ENCODE data around the gene ANTXR1.

Gene ANTXR1

DNA sequence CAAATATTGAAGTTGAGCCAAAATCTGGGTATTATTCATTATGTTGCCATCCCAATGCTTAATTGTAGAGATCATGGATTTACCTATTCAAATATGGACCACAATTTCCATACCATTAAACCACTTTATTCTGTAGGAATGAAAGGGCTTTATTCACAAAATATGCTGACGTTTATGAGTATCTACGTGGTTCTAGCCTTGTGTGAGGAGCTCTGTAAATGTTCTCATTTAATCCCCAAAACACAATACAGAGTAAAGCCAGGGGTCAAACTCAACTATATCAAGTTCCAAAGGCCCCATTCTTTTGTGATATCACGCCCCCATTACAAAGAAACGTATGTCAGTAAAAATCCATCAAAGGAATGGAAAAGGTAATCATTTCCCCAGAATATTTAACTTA, 61.9 kb downstream of the ANTXR1 start:
- no peak for DNase-seq (ENCODE audit: low read depth)

- no peak for DNase-seq (ENCODE audit: low read depth)
These were observed 62.5 kb downstream of the ANTXR1 start for GRCh38 chr2:69075486-69075885.

DNA sequence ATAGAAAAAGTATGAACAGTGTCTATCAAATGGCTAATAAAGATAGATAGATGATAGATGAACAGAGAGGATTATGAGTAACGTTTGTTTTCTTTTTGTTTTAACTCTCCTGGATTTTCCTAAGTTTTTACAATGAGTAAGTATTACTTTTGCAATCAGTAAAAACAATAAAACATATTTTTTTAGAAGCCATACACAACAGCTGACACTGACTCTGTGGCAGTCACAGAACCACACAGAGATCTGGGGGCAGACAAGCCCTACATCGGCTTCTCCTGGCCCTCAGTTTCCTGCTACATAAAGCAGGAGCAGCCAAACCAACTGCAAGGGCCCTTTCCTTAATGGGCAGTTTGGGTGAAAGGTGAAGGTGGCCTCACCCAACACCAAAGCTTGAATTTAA, 63.6 kb downstream of the ANTXR1 start:
- DNase-seq (ENCODE audit: low read depth): no peak

- no peak for DNase-seq (ENCODE audit: low read depth)
These were observed 64.4 kb downstream of the ANTXR1 start for GRCh38 chr2:69077252-69077950.

- no peak for DNase-seq (ENCODE audit: low read depth)
These were observed 67.1 kb downstream of the ANTXR1 start for GRCh38 chr2:69080071-69080470.

DNA sequence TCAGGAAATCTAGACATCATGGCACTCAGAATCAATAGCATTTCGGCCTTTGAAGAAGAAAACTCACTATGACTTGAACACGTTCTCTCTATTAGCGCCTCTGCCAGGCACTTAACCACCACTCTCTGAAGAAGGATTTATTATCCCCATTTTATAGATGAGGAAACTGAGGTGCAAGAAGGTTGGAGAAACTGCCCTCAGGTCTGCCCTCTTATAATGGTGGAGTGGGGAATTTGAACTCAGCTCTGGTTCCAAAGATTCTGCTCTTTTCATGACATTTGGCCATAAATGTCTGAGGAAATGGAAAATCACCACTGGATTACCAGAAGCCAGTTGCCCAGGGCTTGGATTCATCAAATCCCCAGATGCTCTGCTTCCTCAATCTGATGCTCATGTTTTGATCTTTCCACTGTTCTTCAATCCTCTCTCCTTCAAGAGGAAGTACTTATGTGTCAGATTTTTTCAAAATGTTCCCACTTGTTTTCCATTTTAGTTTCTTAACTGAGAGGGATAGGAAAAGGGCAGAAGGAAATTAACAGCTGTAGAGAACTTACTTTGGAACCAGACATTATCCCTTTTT, 68.1 kb downstream of the ANTXR1 start:
- no peak for DNase-seq (ENCODE audit: low read depth)

GRCh38 chr2:69081757-69082156, 68.8 kb downstream of the ANTXR1 start:
- no peak for DNase-seq (ENCODE audit: low read depth)

- no peak for DNase-seq (ENCODE audit: low read depth)
These were observed 69.5 kb downstream of the ANTXR1 start for GRCh38 chr2:69082430-69082997.

DNA sequence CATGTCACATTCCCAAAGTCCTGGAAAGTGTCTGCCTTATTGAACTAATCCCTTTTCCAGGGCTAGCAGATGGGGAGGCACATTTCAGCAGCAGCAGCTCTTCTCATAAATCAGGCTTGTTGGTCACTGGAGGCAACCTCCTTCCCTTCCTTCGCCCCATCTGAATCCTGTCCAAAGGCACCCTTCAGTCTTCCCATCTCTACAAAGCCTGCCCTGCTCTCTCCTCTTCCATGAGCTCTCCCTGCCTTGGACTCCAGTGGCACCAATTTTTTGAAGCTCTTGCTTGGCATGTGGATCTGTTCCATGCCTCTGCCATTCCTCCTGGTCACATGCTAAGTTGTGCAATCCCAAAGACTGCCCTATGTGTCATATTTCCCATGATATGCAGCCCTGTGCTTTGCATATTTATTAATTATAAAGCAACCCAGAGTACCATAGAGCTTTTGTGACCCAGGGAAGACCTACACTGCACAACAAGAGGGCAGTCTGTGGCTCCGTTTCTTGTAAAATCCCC, 70.3 kb downstream of the ANTXR1 start:
- DNase-seq (ENCODE audit: low read depth): no peak

- DNase-seq (ENCODE audit: low read depth): no peak
These were observed 71.5 kb downstream of the ANTXR1 start for GRCh38 chr2:69084492-69084891.

DNA sequence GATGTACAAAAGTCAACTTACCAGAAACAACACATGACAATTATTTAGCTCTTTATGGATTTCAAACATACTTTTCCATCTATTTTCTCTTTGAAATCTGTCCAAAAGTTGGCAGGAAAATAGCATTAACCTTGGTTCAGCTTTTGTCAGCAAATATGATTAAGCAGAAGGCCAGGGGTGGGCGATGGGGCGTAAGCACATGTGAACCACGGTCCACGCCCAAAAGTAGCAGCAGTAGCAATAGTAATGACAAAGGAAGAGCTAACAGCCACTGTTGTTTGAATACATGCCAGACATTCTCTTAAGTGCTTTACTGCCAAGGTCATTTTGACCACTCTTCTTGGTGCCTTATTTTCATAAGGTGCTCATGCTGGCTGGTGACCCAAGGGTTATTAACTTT, 73.5 kb downstream of the ANTXR1 start:
- DNase-seq (ENCODE audit: low read depth): no peak

GRCh38 chr2:69087211-69087911, 74.4 kb downstream of the ANTXR1 start:
- DNase-seq (ENCODE audit: low read depth): no peak

DNA sequence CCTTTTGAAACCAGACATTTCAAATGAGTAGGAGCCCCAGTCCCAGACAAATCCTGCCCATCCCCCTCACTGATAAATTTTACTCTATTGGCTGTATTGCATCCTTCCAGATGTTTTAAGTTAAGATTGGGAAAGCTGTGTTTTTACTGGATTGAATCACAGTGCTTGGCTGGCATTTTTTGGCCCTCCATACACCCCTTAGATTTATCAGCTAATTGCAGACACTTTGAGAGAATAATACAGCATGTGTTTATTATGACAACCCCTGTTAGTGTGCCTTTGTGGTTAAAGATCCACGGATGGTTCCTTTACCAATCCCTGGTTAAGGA, 74.9 kb downstream of the ANTXR1 start:
- no peak for DNase-seq (ENCODE audit: low read depth)

- no peak for DNase-seq (ENCODE audit: low read depth)
These were observed 75.5 kb downstream of the ANTXR1 start for GRCh38 chr2:69088466-69088865.

DNA sequence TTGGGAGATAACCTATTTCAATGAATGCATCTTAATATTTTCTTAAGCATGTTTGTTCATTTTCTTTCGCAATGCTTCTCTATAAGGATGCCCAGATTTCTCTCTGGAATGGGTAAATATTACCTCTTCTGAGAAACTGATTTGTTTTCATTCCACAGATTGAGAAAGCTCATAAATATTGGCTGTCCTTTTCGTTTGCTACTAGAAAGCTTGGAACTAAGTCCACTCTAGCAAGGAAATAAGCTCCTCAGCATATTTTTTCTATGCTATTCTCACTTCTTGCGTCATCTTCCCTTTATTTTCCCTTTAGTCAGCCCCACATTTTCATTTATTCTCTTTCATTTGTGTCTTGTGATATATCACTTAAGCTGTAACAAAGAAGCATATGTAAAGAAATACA, 76.3 kb downstream of the ANTXR1 start:
- no peak for DNase-seq (ENCODE audit: low read depth)

DNA sequence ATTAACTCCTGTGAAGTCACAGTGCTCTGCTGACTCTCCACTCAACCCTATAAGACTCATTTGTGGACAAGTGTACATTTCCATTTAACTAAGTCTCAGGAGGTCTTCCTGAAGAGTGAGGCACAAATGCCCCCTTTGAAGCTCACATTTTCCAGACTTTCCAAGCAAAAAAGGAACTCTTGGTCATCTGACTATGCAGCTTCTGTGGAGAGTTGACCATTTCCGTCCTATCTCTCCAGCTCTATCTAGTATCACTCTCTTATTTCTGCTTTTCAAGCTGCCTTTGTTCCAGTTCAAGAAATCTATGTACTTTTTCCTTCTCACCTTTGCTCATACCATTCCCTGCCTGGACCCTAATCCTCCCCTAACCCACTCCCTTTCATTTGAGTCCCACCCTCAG, 77.0 kb downstream of the ANTXR1 start:
- no peak for DNase-seq (ENCODE audit: low read depth)

- no peak for DNase-seq (ENCODE audit: low read depth)
These were observed 77.8 kb downstream of the ANTXR1 start for GRCh38 chr2:69090820-69091219.

DNA sequence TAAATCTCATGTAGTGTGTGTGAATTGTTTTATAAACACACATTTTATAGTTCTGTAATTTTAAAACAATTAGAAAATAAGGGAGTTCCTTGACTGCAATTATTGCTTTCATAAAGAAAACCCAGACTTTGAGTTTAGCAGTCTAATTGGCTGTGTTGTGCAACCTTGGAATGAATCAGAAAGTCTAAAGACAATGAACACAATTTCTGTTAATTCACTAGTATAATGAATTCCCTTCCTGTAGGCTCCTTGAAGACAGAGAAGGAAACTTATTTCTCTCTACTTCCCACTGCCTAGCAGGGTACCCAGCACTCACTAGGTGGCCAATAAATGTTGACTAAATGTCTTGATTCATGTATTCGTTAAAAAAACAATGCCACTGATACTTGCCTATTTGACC, 79.9 kb downstream of the ANTXR1 start:
- no peak for DNase-seq (ENCODE audit: low read depth)

DNA sequence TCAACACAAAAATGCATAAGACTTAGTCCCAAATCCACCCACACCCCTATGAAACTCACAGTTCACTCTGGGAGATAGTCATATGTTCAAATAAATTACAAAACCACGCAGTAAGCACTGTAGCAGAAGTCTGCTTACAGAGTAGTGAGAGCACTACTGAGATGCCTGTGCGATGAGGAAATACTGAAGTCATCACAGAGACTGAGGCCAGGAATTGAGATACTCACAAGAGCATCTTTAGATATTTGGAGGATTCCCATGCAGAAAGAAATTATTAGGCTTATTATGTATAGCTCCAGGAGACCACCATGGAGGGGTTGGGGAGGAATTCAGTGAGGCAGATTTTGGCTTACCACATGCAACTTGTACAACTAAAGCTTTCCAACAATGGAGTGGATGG, 82.3 kb downstream of the ANTXR1 start:
- no peak for DNase-seq (ENCODE audit: low read depth)

DNA sequence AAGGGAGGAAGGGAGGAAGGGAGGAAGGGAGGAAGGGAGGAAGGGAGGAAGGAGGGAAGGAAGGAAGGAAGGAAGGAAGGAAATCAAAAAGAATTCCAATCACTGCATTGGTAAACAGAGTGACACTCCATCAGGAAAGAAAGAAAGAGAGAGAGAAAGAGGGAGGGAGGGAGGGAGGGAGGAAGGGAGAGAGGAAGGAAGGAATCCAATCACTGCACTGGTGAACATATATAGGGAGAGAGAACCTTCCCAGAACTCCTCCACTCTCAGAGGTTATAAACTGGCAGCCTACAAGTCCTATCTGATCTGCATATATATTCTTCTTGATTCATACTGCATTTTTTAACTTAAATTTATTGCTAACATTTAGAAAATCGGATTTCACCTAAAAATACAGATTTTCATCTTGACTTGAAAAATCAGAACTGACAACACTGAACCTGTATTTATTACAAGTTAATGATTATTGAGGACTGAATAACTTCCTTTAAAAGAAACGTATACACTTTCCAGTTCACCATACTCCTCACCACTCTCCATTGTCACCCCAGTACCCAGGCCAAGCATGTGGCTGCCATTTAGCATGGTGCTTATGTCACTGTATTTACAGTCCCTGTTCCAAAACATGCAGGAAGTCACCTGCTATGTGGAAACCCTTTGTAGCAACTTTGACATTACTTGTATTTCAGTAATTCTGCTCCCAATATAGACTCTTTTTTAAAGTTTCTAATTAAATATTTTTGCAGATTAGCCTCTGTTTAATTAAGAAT, 83.5 kb downstream of the ANTXR1 start:
- DNase-seq (ENCODE audit: low read depth): no peak

- DNase-seq (ENCODE audit: low read depth): no peak
These were observed 84.2 kb downstream of the ANTXR1 start for GRCh38 chr2:69097148-69097610.
